Measurements from ENCODE around the gene RUNX3. TPM values are rescaled to one million over a fixed set of nuclear protein-coding genes. Genes with fewer than 3 reads are reported as not detected.

The RUNX3 gene
- total RNA-seq, 1 experiment from 2014 or later: 22.6 TPM

DNA sequence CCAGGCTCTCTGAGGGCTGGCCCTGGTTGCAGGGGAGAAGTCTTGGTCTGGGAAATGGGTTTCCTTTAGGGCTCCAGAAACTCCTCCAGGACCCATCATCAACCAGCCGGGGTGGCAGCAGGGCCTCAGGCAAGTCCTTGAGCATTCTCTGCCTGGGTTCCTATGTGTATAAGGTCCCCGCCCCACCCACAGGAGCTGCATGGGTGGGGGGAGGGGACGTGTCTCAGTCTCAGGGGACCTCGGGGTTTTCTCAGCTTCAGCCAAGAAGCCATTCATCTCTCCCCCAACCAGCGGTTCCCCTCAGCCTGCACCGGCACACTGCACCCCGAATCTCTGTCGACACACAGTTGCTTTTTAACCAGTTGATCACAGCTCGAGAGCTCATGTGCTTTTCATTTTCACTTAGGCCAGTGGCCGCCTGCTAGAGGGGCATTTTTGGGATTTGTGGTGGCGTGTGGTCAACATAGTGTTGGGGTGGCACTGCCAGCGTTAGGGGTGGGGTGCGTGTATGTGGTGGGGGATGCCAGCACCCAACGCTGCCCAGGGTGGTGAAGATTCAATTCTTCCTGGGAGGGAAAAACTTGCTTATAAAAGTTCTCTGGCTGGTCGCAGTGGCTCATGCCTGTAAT lies 6.5 kb downstream of the RUNX3 start (continued):
- TF ChIP-seq, protein P1, sequence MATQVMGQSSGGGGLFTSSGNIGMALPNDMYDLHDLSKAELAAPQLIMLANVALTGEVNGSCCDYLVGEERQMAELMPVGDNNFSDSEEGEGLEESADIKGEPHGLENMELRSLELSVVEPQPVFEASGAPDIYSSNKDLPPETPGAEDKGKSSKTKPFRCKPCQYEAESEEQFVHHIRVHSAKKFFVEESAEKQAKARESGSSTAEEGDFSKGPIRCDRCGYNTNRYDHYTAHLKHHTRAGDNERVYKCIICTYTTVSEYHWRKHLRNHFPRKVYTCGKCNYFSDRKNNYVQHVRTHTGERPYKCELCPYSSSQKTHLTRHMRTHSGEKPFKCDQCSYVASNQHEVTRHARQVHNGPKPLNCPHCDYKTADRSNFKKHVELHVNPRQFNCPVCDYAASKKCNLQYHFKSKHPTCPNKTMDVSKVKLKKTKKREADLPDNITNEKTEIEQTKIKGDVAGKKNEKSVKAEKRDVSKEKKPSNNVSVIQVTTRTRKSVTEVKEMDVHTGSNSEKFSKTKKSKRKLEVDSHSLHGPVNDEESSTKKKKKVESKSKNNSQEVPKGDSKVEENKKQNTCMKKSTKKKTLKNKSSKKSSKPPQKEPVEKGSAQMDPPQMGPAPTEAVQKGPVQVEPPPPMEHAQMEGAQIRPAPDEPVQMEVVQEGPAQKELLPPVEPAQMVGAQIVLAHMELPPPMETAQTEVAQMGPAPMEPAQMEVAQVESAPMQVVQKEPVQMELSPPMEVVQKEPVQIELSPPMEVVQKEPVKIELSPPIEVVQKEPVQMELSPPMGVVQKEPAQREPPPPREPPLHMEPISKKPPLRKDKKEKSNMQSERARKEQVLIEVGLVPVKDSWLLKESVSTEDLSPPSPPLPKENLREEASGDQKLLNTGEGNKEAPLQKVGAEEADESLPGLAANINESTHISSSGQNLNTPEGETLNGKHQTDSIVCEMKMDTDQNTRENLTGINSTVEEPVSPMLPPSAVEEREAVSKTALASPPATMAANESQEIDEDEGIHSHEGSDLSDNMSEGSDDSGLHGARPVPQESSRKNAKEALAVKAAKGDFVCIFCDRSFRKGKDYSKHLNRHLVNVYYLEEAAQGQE (IDR thresholded peaks at IDR 0.05; ENCODE audit: low read depth): no peak
- TF ChIP-seq SIN3A (IDR thresholded peaks at IDR 0.05; ENCODE audit: low read depth) (no peak), CBX3 (IDR thresholded peaks at IDR 0.05; ENCODE audit: low read depth) (no peak)

- Histone ChIP-seq H4K20me1 (ENCODE audit: insufficient read depth) (no peaks in the 10 kb centered on the region; the same call in 1 of the 2 replicates), H3K27ac (ENCODE audit: low read depth, low read length) (no peak overlapping the region), H2AFZ (ENCODE audit: low read depth, low read length, poor library complexity, severe bottlenecking) (no peak overlapping the region), H3K4me3 (replicated peaks in 1 of 2; ENCODE audit: low read depth in 1 of 2, low read length in 2 of 2) (no peak overlapping the region), H3K9me3 (ENCODE audit: control insufficient read depth in 1 of 2, insufficient read depth in 1 of 2, low read depth in 1 of 2, low read length in 2 of 2) (no peaks in the 10 kb centered on the region), H3K79me2 (ENCODE audit: insufficient read depth, low read length) (no peaks in the 10 kb centered on the region; the same call in 1 of the 2 replicates), H3K4me1 (ENCODE audit: control insufficient read depth in 1 of 2, insufficient read depth in 2 of 2, low read length in 2 of 2) (peaks cover 5 to 6% of the 10 kb centered on the region in 2 experiments; a peak in 2 of 4 replicates), H3K27me3 (ENCODE audit: insufficient read depth, low read length) (no peaks in the 10 kb centered on the region), H3K4me2 (ENCODE audit: low read length) (no peak overlapping the region), H3K9me2 (ENCODE audit: insufficient read depth) (no peaks in the 10 kb centered on the region), H3K36me3 (ENCODE audit: control insufficient read depth in 1 of 2, insufficient read depth in 2 of 2, low read length in 2 of 2) (peaks cover 3 to 9% of the 10 kb centered on the region in 2 experiments; a peak in 2 of 4 replicates), H3K9ac (ENCODE audit: low read length) (no peak overlapping the region)
- POLR2A ChIA-PET: no interaction called here
- BruUV-seq (replicated peaks): no TSS peak
- no peak for TF ChIP-seq SP1 (IDR thresholded peaks at IDR 0.05; ENCODE audit: low read depth)
- ATAC-seq (no peak), DNase-seq (ENCODE audit: low read depth, low spot score) (no peak)
- CTCF ChIA-PET: interaction anchor here (1.1 kb wide), 1 partner anchor 10 kb away, joined by 5 read pairs; no protein-coding TSS in a partner anchor
- intact Hi-C loops (cut with micrococcal nuclease): no loop called here
- RAD21 ChIA-PET (ENCODE audit: low non-redundant PET in 1 of 2, low total read pairs in 2 of 2, uncharacterized antibody in 2 of 2, unreplicated experiment in 2 of 2): no interaction called here
Measured at GRCh38 chr1:24921938-24922662, 8.0 kb downstream of the RUNX3 start.
